PFSK-1 (cell line): Measurements from ENCODE around the gene NT5C1A.

Experiments used
- FOXP2 ChIP-seq: optimal IDR thresholded peaks from 2 replicates; pipeline ENCODE3; 2011; ENCODE audit warnings: borderline replicate concordance, control low read depth, inconsistent platforms; ENCODE audit not compliant: insufficient read depth; ENCODE audit errors: extremely low read length, extremely low read depth
- POLR2AphosphoS5 ChIP-seq: IDR thresholded peaks from 2 replicates; pipeline ENCODE4 v1.6.1; 2012; ENCODE audit warnings: low read depth, mild to moderate bottlenecking, control low read depth, low read length, moderate library complexity
- SIN3A ChIP-seq: IDR thresholded peaks from 2 replicates; pipeline ENCODE4 v1.6.1; 2012; ENCODE audit warnings: mild to moderate bottlenecking, low read length, moderate library complexity, borderline replicate concordance; ENCODE audit not compliant: insufficient read depth
- TAF1 ChIP-seq: IDR thresholded peaks from 2 replicates; pipeline ENCODE4 v1.6.1; 2012; ENCODE audit warnings: low read length, control low read depth, borderline replicate concordance; ENCODE audit not compliant: insufficient read depth
- TF ChIP-seq, protein P1 (sequence below), 2 experiments: IDR thresholded peaks; 2 replicates each; pipeline versions ENCODE4 v1.6.1 to v1.8.0; 2011 to 2012; ENCODE audit warnings: low read depth in 2 of 2, low read length in 2 of 2, control low read depth in 1 of 2, inconsistent platforms in 1 of 2, mild to moderate bottlenecking in 1 of 2, moderate library complexity in 1 of 2; ENCODE audit not compliant: insufficient read depth in 1 of 2

Gene NT5C1A

DNA sequence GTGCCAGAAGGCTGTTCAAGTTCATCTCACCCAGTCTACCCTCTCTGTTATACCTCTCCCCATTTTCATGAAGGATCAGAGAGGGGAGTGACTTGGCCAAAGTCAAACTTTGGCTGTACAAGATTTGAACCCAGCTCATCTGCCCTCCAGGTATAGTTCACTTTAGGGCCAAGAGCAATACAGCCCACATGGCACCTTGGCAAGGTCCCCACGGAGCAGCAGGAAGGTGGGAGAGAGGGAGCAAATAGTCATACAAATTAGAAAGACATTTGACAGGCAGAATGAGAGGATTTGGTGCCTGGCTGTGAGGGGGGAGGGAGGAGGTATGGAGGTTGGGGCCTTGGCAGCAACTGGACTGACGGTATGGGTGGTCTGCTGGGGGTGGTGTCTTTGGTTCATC, 18.3 kb upstream of the NT5C1A start:
- TF ChIP-seq SIN3A (no peak), TAF1 (no peak), FOXP2 (no peak), POLR2AphosphoS5 (no peak)
- TF ChIP-seq, protein P1, sequence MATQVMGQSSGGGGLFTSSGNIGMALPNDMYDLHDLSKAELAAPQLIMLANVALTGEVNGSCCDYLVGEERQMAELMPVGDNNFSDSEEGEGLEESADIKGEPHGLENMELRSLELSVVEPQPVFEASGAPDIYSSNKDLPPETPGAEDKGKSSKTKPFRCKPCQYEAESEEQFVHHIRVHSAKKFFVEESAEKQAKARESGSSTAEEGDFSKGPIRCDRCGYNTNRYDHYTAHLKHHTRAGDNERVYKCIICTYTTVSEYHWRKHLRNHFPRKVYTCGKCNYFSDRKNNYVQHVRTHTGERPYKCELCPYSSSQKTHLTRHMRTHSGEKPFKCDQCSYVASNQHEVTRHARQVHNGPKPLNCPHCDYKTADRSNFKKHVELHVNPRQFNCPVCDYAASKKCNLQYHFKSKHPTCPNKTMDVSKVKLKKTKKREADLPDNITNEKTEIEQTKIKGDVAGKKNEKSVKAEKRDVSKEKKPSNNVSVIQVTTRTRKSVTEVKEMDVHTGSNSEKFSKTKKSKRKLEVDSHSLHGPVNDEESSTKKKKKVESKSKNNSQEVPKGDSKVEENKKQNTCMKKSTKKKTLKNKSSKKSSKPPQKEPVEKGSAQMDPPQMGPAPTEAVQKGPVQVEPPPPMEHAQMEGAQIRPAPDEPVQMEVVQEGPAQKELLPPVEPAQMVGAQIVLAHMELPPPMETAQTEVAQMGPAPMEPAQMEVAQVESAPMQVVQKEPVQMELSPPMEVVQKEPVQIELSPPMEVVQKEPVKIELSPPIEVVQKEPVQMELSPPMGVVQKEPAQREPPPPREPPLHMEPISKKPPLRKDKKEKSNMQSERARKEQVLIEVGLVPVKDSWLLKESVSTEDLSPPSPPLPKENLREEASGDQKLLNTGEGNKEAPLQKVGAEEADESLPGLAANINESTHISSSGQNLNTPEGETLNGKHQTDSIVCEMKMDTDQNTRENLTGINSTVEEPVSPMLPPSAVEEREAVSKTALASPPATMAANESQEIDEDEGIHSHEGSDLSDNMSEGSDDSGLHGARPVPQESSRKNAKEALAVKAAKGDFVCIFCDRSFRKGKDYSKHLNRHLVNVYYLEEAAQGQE (IDR thresholded peaks at IDR 0.05; ENCODE audit: insufficient read depth in 1 of 2, low read depth in 2 of 2, low read length in 2 of 2), result no peak

DNA sequence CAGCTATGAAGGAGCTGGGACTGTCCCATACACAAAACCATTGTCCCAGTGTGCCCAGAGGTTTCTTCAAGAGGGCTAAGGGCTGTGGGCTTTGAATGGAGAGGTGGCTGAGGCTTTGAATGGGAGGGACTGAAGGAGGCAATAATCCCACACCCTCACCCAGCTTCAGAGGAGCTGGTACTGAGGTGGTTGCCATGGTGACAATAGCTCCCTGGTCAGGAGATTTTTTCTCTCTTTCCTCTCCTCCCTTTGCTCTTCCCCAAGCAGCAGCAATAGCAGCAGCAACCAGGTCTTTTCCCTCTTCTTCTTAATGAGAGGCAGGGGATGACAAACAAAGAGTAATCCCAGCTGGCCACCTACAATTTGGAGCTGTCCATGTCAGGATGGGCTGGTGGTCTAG, 17.7 kb upstream of the NT5C1A start:
- TF ChIP-seq SIN3A (no peak), FOXP2 (no peak), TAF1 (no peak), POLR2AphosphoS5 (no peak)
- TF ChIP-seq, protein P1 (IDR thresholded peaks at IDR 0.05; ENCODE audit: insufficient read depth in 1 of 2, low read depth in 2 of 2, low read length in 2 of 2), result no peak

DNA sequence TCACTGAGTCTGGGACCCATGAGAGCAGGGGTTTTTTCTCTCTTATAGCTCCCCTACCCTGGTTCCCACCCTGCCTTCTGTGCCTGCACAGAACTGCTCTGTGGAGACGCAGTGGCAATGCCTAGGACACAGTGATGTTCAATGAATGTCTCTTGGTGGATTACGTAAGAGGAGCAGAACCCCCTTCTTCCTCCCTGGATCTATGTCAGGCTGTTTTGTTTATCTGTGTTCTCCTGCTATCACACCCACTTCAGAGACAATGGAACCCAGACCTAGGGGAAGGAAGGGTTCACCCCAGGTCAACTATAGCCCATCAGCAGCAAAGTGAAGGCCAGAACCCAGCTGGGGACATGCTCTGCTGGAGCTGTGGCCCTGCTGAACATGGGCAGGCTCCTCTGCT, 17.3 kb upstream of the NT5C1A start:
- TF ChIP-seq POLR2AphosphoS5, result no peak
- TF ChIP-seq, protein P1 (IDR thresholded peaks at IDR 0.05; ENCODE audit: insufficient read depth in 1 of 2, low read depth in 2 of 2, low read length in 2 of 2), result no peak

DNA sequence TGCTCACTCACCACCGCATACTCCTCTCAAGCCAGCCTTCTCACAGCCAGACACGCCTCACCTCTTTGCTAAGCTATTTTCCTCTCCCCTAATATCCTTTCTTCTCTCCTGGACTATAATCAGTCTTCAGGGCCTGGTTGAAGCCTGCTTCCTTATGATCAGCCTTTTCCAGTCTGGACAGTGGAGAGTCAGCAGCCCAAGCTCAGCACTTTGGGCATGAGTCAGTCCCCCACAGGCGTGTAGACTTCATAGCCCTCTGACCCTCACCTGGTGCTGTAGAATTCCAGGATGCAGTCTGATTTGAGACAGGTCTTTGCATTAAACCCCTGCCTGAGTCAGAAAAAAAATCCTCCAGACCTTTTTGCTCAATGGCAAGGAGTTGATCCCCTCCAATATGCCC, 16.8 kb upstream of the NT5C1A start:
- TF ChIP-seq, protein P1 (IDR thresholded peaks at IDR 0.05; ENCODE audit: insufficient read depth in 1 of 2, low read depth in 2 of 2, low read length in 2 of 2), result no peak
- TF ChIP-seq TAF1, result no peak
- no peak for TF ChIP-seq FOXP2
- no peak for TF ChIP-seq POLR2AphosphoS5
- no peak for TF ChIP-seq SIN3A

DNA sequence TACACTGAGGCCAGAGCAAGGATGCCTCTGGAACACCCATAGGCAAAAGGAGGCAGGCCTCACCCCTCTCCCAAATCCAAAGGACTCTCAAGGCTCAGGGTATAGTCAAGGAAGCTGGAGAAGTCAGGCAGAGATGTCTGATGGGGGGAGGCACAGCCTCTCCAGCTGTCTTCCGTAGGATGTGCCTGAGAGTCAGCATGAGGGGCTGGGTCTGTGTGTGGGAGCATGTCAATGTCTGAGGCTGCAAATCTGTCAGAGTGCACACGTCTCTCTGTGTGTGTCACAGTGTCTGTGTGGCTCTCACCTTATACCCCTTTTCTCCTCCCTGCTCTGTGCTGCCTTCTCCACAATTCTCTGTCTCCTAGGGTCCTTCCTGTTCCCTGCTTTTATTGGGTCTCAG, 15.3 kb upstream of the NT5C1A start:
- no peak for TF ChIP-seq TAF1
- TF ChIP-seq FOXP2, result no peak
- TF ChIP-seq SIN3A, result no peak
- no peak for TF ChIP-seq POLR2AphosphoS5
- TF ChIP-seq, protein P1 (IDR thresholded peaks at IDR 0.05; ENCODE audit: insufficient read depth in 1 of 2, low read depth in 2 of 2, low read length in 2 of 2), result no peak
